Smooth muscle cell of trachea (primary cell): Measurements from ENCODE around the gene AGBL4. TPM values are rescaled to one million over a fixed set of nuclear protein-coding genes. Genes with fewer than 3 reads are reported as not detected.

ENCODE experiments used
- total RNA-seq: library from RNA; depleted of rRNA; stranded (reverse); fragments of >200 nt; gene quantifications from 2 replicates; pipeline ENCODE4 v1.2.1, GENCODE V29; 2014

The AGBL4 gene
- total RNA-seq: not detected in 2 replicates

DNA sequence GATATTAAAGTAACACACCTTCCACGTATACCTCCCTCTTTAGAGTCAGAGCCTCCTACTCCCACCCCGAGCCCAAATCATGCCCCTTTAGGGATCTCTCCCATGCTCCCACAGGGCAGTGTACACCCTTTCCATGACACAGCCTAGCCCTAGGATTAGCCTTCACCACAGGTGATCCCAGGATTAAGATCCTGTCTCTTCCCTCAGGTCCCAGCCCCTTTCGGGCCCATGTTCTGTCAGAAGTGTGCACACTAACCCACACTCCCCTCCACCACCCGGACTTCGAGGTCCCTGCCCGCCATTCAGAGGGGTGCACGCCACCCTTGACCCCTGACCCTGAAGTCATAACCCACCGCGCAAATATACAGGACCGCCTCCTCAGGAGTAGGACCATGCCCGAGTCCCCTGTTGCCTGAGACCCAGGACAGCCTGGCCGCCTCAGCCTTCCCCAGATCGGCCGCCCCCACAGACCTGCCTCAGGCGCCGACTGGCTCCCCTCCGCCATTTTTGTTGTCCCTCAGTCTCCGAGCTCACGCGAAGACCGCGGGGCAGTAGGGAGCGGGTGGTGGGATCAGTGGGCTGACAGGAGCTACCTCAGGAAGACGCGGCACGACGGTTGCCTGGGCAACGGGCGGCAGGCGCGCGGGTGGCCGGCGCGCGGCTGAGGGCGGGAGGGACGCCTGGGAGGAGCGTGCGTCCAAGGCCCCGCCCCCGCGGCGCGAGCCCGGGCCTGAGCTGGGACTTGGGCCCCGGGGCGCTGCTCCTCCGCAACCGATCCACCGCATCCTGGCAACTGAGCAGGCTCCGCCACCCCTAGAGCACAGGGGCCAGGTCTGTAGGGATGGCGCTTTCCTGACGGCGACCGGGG, at the start of gene AGBL4:
Gene AGBL4 (minus strand): TSS at position 663 of the 868 bp plus-strand sequence.

DNA sequence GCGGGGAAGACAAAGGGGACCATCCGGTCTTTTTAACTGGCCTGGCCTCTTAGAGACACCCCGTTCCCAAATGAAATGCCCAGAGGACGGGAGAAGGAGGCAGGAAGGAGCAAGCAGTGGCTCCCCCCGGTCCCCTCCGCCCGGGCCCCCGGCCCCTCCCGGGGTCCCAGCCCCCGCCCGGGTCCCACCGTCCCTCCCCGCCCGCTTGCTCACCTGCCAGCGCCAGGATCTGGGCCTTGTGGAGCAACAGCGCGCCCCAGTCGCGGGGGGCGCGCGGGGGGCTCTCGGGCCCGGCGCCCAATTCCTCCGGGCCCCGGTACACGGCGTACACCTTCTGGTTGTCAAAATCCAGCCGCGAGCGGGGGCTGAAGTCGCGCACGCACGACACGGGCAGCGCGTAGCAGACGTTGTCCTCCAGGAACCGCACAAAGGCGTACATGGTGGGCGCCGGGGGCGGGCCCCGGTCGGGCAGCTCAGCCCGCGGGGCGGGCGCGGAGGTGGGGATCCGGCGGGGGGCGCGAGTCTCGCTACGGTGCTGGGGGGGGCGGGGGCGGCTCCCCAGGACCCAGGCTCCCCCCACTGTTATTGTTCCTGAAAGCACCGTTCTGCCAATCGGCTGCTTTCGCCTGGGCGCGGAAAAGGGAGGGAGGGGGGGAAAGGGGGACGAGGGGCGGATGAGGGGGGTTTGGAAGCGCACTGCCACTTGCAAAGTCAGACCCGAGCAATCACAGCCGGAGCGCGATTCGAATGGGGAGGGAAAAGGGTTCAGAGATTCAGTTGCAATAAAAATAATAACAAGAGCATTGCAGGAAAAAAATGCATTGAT, 1247.1 kb downstream of the AGBL4 start, which contains the start of gene BEND5:
Gene BEND5 (minus strand): TSS at position 499 of the 826 bp plus-strand sequence. CDS start 60 bp downstream, at position 439.

Other genes with a start within 250 kb of the AGBL4 start
- not detected in 2 replicates for gene ELAVL4, start 85.0 kb upstream of the AGBL4 start, total RNA-seq